SK-N-SH treated with all-trans-retinoic acid at 6 μM for 48 hours (cell line): ENCODE results near the gene MPZL3.

ENCODE experiments used
- ATAC-seq: fragments of 200-7000 bp; cut with Tn5 transposase; 3 replicates; pipeline ENCODE4 v1.9.1; 2020; ENCODE audit warnings: mild to moderate bottlenecking, moderate library complexity
- ARNTL ChIP-seq: fragments of 450-650 bp; formaldehyde crosslinking; IDR thresholded peaks from 2 replicates; pipeline ENCODE4 v1.5.0; 2020; ENCODE audit warnings: low read depth, mild to moderate bottlenecking, moderate library complexity, borderline replicate concordance
- BACH2 ChIP-seq: fragments of 250-450 bp; sonication (Bioruptor Pico); IDR thresholded peaks from 2 replicates; pipeline ENCODE4 v1.9.0; 2021; ENCODE audit warnings: mild to moderate bottlenecking, borderline replicate concordance
- CSDC2 ChIP-seq: fragments of 250-450 bp; sonication (Bioruptor Pico); IDR thresholded peaks from 2 replicates; pipeline ENCODE4 v1.5.0; 2020; ENCODE audit warnings: mild to moderate bottlenecking, moderate library complexity
- ESRRG ChIP-seq: fragments of 250-450 bp; sonication (Bioruptor Pico); IDR thresholded peaks from 2 replicates; pipeline ENCODE4 v1.6.1; 2021; ENCODE audit warnings: mild to moderate bottlenecking
- GLIS3 ChIP-seq: fragments of 250-450 bp; sonication (Bioruptor Pico); IDR thresholded peaks from 2 replicates; pipeline ENCODE4 v1.5.0; 2020; ENCODE audit warnings: mild to moderate bottlenecking, moderate library complexity
- ISL1 ChIP-seq: fragments of 250-450 bp; sonication (Bioruptor Pico); IDR thresholded peaks from 2 replicates; pipeline ENCODE4 v2.1.2; 2022; ENCODE audit warnings: mild to moderate bottlenecking, moderate library complexity
- OSR1 ChIP-seq: fragments of 250-450 bp; sonication (Bioruptor Pico); IDR thresholded peaks from 2 replicates; pipeline ENCODE4 v1.8.0; 2022; ENCODE audit warnings: moderate library complexity, mild to moderate bottlenecking, inconsistent platforms
- PPARA ChIP-seq: fragments of 250-450 bp; sonication (Bioruptor Pico); IDR thresholded peaks from 2 replicates; pipeline ENCODE4 v1.5.0; 2020; ENCODE audit warnings: mild to moderate bottlenecking, borderline replicate concordance
- RARB ChIP-seq: fragments of 250-450 bp; sonication (Bioruptor Pico); IDR thresholded peaks from 2 replicates; pipeline ENCODE4 v1.8.0; 2021; ENCODE audit warnings: mild to moderate bottlenecking, moderate library complexity
- SNAI2 ChIP-seq: fragments of 250-450 bp; sonication (Bioruptor Pico); IDR thresholded peaks from 2 replicates; pipeline ENCODE4 v1.5.0; 2020; ENCODE audit warnings: mild to moderate bottlenecking, moderate library complexity
- TCF4 ChIP-seq: fragments of 250-450 bp; sonication (Bioruptor Pico); IDR thresholded peaks from 2 replicates; pipeline ENCODE4 v1.8.0; 2021; ENCODE audit warnings: mild to moderate bottlenecking, moderate library complexity, borderline replicate concordance
- TOX ChIP-seq: fragments of 250-450 bp; sonication (Bioruptor Pico); IDR thresholded peaks from 2 replicates; pipeline ENCODE4 v1.8.0; 2021; ENCODE audit warnings: mild to moderate bottlenecking, moderate library complexity, borderline replicate concordance
- ZC3H10 ChIP-seq: fragments of 250-450 bp; sonication (Bioruptor Pico); IDR thresholded peaks from 2 replicates; pipeline ENCODE4 v1.5.1; 2021; ENCODE audit warnings: mild to moderate bottlenecking, moderate library complexity
- ZFP3 ChIP-seq: fragments of 250-450 bp; sonication (Bioruptor Pico); IDR thresholded peaks from 2 replicates; pipeline ENCODE4 v1.5.0; 2020; ENCODE audit warnings: mild to moderate bottlenecking, moderate library complexity
- ZFP30 ChIP-seq: fragments of 450-650 bp; formaldehyde crosslinking; IDR thresholded peaks from 2 replicates; pipeline ENCODE4 v1.5.0; 2022; ENCODE audit warnings: mild to moderate bottlenecking, moderate library complexity
- ZNF70 ChIP-seq: fragments of 450-650 bp; formaldehyde crosslinking; IDR thresholded peaks from 2 replicates; pipeline ENCODE4 v1.5.0; 2020; ENCODE audit warnings: mild to moderate bottlenecking, moderate library complexity
- ZNF8 ChIP-seq: fragments of 450-650 bp; formaldehyde crosslinking; IDR thresholded peaks from 2 replicates; pipeline ENCODE4 v1.5.0; 2020; ENCODE audit warnings: mild to moderate bottlenecking, moderate library complexity
- TF ChIP-seq, protein P1 (sequence below): fragments of 250-450 bp; sonication (Bioruptor Pico); IDR thresholded peaks from 2 replicates; pipeline ENCODE4 v1.8.0; 2020; ENCODE audit warnings: mild to moderate bottlenecking, moderate library complexity, borderline replicate concordance
- TF ChIP-seq, protein P2 (sequence below): fragments of 250-450 bp; sonication (Bioruptor Pico); IDR thresholded peaks from 2 replicates; pipeline ENCODE4 v1.5.1; 2021; ENCODE audit warnings: mild to moderate bottlenecking, moderate library complexity
- TF ChIP-seq, protein P3 (sequence below): fragments of 250-450 bp; sonication (Bioruptor Pico); IDR thresholded peaks from 2 replicates; pipeline ENCODE4 v1.5.0; 2020; ENCODE audit warnings: mild to moderate bottlenecking, moderate library complexity
- TF ChIP-seq, protein P4 (sequence below): fragments of 250-450 bp; sonication (Bioruptor Pico); IDR thresholded peaks from 2 replicates; pipeline ENCODE4 v1.8.0; 2021; ENCODE audit warnings: low read depth, mild to moderate bottlenecking, moderate library complexity, borderline replicate concordance
- TF ChIP-seq, protein P5 (sequence below): fragments of 250-450 bp; sonication (Bioruptor Pico); IDR thresholded peaks from 2 replicates; pipeline ENCODE4 v1.5.1; 2020; ENCODE audit warnings: low read depth, mild to moderate bottlenecking, moderate library complexity

MPZL3 gene

DNA sequence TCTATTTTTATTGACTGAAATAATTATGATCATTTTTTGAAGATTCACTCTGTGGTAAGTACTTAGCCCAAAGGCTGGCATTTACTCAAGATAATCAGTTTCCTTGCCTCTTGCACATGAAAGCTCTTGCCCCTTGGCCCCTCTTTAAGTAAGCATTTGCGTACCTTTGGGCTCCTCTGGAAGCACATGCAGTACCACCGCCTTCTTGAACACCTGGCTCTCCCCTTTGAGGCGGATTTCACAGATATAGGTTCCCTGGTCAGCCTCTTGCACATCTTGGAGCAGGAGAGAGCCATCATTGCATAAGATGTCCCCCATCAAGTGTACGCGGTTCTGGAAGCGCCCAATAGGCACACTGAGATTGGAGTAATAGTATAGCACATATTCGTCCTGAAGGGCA lies 41.8 kb downstream of the MPZL3 start:
- no peak for ATAC-seq
- TF ChIP-seq ISL1 (no peak), ZFP3 (no peak), SNAI2 (CRISPR knock-in tag) (no peak), TOX (no peak), OSR1 (CRISPR knock-in tag) (no peak), ARNTL (no peak), ESRRG (CRISPR knock-in tag) (no peak), ZFP30 (no peak), CSDC2 (CRISPR knock-in tag) (no peak), ZNF8 (CRISPR knock-in tag) (no peak), ZNF70 (CRISPR knock-in tag) (no peak), GLIS3 (CRISPR knock-in tag) (no peak), RARB (no peak), PPARA (no peak), ZC3H10 (CRISPR knock-in tag) (no peak), BACH2 (CRISPR knock-in tag) (no peak)
- TF ChIP-seq, protein P1, sequence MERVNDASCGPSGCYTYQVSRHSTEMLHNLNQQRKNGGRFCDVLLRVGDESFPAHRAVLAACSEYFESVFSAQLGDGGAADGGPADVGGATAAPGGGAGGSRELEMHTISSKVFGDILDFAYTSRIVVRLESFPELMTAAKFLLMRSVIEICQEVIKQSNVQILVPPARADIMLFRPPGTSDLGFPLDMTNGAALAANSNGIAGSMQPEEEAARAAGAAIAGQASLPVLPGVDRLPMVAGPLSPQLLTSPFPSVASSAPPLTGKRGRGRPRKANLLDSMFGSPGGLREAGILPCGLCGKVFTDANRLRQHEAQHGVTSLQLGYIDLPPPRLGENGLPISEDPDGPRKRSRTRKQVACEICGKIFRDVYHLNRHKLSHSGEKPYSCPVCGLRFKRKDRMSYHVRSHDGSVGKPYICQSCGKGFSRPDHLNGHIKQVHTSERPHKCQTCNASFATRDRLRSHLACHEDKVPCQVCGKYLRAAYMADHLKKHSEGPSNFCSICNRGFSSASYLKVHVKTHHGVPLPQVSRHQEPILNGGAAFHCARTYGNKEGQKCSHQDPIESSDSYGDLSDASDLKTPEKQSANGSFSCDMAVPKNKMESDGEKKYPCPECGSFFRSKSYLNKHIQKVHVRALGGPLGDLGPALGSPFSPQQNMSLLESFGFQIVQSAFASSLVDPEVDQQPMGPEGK (CRISPR knock-in tag) = no peak
- TF ChIP-seq, protein P2, sequence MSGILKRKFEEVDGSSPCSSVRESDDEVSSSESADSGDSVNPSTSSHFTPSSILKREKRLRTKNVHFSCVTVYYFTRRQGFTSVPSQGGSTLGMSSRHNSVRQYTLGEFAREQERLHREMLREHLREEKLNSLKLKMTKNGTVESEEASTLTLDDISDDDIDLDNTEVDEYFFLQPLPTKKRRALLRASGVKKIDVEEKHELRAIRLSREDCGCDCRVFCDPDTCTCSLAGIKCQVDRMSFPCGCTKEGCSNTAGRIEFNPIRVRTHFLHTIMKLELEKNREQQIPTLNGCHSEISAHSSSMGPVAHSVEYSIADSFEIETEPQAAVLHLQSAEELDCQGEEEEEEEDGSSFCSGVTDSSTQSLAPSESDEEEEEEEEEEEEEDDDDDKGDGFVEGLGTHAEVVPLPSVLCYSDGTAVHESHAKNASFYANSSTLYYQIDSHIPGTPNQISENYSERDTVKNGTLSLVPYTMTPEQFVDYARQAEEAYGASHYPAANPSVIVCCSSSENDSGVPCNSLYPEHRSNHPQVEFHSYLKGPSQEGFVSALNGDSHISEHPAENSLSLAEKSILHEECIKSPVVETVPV (CRISPR knock-in tag) = no peak
- TF ChIP-seq, protein P3, sequence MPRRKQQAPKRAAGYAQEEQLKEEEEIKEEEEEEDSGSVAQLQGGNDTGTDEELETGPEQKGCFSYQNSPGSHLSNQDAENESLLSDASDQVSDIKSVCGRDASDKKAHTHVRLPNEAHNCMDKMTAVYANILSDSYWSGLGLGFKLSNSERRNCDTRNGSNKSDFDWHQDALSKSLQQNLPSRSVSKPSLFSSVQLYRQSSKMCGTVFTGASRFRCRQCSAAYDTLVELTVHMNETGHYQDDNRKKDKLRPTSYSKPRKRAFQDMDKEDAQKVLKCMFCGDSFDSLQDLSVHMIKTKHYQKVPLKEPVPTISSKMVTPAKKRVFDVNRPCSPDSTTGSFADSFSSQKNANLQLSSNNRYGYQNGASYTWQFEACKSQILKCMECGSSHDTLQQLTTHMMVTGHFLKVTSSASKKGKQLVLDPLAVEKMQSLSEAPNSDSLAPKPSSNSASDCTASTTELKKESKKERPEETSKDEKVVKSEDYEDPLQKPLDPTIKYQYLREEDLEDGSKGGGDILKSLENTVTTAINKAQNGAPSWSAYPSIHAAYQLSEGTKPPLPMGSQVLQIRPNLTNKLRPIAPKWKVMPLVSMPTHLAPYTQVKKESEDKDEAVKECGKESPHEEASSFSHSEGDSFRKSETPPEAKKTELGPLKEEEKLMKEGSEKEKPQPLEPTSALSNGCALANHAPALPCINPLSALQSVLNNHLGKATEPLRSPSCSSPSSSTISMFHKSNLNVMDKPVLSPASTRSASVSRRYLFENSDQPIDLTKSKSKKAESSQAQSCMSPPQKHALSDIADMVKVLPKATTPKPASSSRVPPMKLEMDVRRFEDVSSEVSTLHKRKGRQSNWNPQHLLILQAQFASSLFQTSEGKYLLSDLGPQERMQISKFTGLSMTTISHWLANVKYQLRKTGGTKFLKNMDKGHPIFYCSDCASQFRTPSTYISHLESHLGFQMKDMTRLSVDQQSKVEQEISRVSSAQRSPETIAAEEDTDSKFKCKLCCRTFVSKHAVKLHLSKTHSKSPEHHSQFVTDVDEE (CRISPR knock-in tag) = no peak
- TF ChIP-seq, protein P4, sequence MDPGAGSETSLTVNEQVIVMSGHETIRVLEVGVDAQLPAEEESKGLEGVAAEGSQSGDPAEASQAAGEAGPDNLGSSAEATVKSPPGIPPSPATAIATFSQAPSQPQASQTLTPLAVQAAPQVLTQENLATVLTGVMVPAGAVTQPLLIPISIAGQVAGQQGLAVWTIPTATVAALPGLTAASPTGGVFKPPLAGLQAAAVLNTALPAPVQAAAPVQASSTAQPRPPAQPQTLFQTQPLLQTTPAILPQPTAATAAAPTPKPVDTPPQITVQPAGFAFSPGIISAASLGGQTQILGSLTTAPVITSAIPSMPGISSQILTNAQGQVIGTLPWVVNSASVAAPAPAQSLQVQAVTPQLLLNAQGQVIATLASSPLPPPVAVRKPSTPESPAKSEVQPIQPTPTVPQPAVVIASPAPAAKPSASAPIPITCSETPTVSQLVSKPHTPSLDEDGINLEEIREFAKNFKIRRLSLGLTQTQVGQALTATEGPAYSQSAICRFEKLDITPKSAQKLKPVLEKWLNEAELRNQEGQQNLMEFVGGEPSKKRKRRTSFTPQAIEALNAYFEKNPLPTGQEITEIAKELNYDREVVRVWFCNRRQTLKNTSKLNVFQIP (CRISPR knock-in tag) = no peak
- TF ChIP-seq, all 23 proteins: peak for 0

DNA sequence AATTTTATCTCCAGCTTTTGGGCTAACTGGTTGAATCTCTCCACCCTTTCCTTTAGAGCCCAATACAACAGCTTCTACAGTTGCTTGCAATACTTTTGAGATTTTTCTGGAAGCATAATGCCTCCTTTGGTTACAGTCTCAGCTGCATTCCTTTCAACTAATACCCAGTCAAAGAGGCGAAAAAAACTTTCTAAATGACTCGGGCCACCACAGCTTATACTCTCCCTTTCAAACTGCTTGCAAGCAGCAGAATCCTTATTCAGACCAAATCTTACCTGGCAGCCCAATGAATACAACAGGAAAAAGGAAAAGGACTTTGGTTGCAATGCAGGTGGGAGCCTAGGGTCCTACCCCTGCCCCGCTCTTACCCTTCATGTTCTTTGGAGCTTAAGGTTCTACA lies 43.1 kb downstream of the MPZL3 start:
- no peak for ATAC-seq
- TF ChIP-seq, protein P4 (CRISPR knock-in tag) = no peak
- TF ChIP-seq, protein P2 (CRISPR knock-in tag) = no peak
- TF ChIP-seq ISL1 (no peak), BACH2 (CRISPR knock-in tag) (no peak)
- TF ChIP-seq, all 23 proteins: peak for 0

DNA sequence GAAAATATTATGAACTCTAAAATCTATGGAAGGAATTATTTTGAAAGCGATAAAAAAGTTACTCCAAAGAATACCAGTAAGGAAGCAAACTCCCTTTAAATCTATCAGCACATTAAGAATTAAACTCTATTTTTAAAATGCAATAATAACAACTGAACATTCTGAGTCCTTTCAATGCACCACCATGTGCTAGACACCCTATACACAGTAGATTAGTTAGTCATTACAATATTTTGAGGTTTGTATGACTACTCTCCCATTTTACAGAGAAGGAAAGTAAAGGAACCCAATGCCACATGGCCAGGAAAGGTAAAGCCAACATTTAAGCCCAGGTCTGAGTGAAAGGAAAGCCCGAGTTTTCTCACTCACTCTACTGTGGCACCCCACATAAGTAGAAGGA lies 45.1 kb downstream of the MPZL3 start:
- no peak for ATAC-seq
- TF ChIP-seq ESRRG (CRISPR knock-in tag) (no peak), ZFP3 (no peak), SNAI2 (CRISPR knock-in tag) (no peak), TCF4 (CRISPR knock-in tag) (no peak), ISL1 (no peak), ARNTL (no peak), ZC3H10 (CRISPR knock-in tag) (no peak)
- TF ChIP-seq, protein P3 (CRISPR knock-in tag) = no peak
- TF ChIP-seq, protein P5, sequence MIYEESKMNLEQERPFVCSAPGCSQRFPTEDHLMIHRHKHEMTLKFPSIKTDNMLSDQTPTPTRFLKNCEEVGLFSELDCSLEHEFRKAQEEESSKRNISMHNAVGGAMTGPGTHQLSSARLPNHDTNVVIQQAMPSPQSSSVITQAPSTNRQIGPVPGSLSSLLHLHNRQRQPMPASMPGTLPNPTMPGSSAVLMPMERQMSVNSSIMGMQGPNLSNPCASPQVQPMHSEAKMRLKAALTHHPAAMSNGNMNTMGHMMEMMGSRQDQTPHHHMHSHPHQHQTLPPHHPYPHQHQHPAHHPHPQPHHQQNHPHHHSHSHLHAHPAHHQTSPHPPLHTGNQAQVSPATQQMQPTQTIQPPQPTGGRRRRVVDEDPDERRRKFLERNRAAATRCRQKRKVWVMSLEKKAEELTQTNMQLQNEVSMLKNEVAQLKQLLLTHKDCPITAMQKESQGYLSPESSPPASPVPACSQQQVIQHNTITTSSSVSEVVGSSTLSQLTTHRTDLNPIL (CRISPR knock-in tag) = no peak
